ENCODE data around the gene COMMD7.

The COMMD7 gene

DNA sequence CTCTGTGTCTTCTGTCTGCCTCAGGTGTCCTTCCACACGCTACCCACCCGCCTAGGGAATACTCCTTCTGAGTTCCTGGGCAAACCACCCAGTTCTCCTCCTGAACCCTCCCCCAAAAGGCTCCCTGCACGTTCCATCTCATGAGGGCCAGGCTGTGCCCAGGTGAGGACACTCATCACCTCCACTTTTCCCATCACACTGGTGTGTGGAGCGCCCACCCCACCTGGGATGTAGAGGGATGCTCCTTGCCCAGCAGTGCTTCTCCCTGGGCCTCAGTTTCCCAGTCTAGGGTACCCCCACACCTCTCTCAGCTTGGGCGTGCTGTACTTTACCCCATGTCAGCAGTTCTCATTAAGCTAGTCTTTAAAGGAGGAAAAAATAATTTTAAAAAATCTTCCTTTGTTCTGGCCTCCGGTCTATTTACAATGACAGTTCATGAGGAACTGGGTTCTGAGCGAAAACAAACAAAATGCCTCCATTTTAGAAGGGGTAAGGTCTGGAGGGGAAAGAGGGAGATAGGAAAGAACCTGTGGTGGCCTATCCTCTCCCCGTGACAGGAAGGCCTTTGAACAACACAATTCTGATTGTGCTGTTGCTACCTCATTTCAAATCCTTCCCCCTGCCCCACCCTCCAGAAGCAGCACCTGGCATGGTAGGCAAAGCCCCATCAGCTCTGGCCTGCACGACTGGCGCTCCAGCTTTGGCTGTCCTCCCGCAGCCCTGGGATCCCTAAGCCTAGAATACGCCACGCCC, 67.9 kb downstream of the COMMD7 start:
- no peak for DNase-seq (ENCODE audit: low read depth in 2 of 2)

DNA sequence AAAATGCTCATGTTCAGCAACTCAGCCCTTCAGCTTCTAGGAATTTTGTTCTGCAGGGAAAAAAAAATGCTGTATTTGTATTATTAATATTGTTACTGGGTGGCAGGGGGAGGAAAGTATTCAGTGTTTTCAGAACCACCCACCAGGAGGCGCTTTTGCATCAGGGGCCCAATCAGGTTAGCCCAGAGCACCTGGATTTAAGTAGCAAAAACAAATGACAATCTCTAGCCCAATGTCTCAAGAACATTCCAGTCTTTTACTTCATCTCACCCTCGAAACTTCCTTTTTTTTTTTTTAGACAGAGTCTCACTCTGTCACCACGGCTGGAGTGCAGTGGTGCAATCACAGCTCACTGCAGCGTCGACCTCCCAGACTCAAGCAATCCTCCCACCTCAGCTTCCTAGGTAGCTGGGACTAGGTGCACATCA, 68.9 kb downstream of the COMMD7 start:
- peak; percentile 45 to 69 for DNase-seq (ENCODE audit: low read depth in 2 of 2)

DNA sequence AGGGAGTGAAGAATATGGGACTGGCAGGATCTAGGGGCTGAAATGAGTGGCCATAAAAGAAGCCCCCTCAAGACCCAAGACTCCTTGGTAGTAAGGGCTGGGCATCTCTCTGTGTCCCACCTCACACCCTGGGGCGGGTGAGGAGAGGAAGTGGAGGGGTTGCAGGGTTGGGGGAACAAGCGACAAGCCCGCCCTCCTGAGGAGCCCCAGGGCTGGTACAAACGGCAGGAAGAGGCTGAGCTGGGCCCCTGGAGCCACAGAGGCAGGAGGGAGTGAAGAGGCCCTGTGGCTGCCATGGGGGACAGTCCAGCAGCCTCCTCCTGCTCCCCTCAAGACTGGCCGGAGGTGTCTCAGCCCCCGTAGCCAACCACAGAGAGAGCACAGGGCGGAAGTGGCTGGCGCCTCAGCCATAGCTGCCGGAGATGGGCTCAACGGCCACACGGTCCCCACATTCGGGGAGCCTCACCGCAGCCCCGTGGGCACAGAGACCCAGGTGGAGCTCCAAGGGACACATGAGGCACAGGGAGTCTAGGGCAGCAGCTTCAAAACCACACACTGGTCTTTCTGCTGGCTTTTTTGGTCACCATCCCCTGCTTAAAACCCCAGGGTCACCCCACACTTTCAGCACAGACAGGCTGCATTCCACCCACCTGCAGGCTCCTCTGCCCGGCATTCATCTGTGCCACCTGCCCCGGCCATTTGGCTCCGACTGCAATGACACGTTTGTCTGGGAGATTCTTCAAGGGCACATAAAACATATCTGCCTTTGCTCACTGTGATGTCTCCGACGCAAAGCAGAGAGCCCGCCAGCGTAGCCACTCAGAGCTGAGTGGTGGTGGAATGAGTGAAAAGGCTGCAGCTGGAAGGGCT, 70.0 kb downstream of the COMMD7 start:
- no peak for DNase-seq (ENCODE audit: low read depth in 2 of 2)

DNA sequence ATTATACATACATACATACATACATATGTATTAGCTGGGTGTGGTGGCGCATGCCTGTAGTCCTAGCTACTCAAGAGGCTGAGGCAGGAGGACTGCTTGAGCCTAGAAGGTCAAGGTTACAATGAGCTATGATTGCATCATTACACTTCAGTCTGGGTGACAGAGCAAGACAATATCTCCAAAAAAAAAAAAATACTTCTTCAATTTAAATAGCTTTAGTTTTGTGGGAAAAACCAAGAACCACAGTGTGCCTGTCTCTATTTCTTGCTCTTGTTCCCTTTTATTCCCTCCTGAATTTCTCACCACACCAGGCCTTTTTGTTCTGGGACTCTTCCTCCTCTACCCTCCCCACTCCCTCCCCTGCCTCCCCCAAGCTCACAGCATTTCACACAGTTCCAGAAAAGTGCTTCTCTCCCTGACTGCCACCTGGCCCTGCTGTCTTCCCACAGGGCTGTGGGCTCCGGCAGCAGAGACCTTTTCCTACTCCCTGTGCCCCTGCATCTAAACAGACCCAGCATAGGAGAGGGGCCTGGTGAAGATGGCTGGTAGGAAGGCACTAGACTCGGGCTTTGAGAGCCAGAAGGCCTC, 70.8 kb downstream of the COMMD7 start:
- no peak for DNase-seq (ENCODE audit: low read depth in 2 of 2)

DNA sequence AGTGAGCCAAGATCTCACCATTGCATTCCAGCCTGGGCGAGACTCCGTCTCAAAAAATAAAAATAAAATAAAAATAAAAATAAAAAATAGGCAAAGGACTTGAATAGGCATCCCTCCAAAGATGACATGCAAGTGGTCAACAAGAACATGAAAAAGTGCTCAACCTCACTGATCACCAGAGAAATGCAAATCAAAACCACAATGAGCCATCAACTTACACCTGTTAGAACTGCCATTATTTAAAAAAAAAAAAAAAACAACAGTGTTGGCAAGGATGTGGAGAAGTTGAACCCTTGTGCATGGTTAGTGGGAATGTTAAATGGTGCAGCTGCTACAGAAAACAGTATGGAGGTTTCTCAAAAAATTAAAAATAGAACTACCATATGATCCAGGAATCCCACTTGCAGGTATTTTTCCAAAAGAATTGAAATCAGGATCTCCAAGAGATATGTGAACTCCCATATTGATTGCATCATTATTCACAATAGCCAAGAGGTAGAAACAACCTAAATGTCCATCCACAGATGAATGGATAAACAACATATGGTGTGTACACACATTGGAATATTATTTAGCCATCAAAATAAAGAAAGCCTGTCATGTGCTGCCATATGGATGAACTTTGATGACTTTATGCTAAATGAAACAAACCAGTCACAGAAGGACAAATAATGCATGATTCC, 72.4 kb downstream of the COMMD7 start:
- DNase-seq (ENCODE audit: low read depth in 2 of 2) = no peak

DNA sequence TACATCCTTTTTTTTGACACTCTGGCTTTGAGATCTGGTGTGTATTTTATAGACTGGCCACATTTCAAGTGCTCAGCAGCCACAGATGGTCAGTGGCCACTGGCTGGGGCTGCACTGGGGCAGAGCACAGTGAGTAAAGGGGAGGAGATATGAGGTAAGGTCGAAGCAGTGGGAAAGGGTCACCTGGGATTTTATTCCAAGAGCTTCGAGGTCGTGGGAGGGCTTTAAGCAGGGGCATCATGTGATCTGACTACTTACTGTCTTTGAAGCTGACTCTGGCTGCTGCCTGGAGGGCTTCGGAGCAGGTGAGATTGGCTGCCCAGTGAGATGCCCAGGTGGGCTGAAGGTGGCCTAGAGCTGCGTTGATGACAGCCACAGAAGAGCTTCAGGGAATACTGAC, 76.2 kb downstream of the COMMD7 start:
- DNase-seq (ENCODE audit: low read depth in 2 of 2) = no peak

DNA sequence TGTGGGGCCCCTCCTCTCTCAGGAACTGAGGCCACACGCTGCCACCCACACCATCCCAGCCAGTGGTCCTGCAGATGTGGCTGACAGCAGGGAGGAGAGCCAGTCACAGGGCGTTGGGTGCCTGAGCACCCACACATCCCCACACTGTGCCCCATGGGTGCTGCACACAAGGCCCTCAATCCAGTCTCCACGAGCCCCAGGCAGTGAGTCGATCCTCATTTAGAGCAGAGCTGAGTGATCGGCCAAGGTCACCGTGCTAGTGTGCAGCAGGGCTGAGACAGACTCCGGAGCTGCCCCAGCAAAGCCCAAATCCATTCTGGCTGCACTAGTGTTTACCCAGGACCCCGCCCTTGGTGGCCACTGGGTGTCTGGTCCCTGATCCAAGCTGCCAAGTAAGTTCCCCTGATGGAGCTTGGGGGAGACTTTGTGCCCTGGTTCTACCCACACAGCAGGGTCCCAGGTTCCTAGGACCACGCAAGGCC, 78.5 kb downstream of the COMMD7 start:
- no peak for DNase-seq (ENCODE audit: low read depth in 2 of 2)

DNA sequence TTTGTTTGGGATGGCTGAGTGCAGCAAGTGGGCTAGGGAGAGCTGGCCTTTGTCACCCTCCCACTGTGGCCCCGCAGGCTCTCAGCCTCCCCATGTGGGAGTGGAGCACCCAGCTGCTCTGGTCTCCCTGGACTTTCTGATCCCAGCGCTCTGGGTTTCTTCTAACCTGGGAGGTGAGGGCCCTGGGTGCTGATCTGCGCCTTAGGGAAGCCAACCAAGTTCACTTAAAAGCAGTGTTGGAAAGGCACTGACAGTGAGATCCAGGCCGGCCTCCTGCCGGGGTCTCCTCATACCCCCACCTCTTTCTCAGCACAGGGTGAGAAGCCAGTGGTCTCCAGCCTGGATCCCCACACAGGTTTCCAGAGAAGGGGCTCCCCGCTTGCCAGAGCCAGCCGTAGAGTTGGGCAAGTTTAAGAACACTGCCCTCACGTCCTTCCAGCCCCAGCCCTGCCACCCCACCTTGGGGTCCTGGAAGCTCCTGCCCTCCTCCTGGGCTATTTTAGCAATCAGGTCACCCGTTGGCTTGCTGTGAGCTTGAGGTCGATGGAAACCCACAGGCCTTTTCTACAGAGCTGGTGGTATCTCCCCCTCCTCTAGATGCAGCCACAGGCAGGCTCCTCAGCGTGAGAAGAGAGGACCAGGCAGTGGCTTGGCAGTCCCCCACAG, 79.1 kb downstream of the COMMD7 start:
- DNase-seq (ENCODE audit: low read depth in 2 of 2) = no peak

DNA sequence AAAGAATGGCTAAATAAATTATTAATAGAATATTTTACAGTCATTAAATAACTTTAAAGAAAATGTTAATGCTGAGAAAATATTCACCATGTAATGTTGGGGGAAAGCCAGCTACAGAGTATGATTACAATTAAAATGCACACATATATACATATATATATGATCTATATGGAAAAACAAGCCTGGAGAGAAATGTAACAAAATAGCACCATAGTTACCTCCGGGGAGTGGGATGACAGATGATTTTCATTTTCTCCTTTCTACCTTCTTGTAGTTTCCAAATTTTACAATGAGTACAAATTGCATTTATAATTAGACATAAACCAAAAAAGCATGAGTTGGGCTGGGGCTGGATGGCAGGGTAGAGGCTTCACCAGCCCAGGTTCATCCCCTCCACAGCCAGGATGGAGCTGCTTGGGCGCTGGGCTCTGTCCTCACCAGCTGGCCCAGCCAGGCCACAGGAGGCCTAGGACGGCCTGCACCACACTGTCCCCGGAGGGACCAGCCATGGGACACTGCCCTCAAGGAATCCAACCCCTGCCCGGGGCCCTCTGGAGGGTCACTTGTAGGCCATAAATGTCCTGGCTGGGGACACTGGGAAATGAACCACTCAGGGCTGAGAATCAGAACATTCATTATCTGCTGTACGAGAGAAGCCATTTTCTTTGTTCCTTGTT, 79.8 kb downstream of the COMMD7 start:
- DNase-seq (ENCODE audit: low read depth in 2 of 2) = no peak

DNA sequence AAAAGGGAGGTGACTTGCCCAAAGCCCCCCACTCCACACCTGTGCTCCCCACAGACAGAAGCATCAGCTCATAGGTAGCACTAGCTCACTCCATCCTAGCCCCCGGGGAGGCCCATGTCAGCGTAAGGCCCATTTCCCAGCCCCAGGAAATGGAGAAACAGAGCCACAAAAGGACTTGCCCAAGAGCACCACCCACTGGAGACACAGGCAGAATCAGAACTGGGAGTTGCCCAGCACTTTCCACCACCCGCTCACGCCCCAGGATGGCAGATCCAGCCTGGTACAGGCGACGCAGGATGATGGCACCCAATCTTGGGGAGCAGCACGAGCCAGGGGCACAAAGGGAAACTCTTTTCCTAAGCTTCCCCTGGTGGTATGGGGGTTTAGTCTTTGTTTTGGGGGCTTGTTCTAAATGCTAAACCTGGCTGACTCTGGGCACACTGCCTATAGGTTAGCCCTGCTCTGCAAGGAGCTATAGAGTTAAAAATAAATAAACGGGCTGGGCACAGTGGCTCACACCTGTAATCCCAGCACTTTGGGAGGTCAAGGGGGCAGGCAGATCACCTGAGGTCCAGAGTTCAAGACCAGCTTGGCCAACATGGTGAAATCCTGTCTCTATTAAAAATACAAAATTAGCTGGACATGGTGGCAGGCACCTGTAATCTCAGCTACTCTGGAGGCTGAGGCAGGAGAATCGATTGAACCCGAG, 81.3 kb downstream of the COMMD7 start:
- no peak for DNase-seq (ENCODE audit: low read depth in 2 of 2)

DNA sequence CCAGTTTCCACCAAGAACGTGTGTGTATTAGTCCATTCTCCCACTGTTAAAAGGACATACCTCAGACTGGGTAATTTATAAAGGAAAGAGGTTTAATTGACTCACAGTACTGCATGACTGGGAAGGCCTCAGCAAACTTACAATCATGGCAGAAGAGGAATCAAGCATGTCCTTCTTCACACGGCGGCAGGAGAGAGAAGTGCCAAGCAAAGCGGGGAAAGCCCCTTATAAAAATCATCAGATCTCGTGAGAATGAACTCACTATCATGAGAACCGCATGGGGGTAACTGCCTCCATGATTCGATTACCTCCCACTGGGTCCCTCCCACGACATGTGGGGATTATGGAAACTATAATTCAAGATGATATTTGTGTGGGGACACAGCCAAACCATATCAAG, 82.6 kb downstream of the COMMD7 start:
- no peak for DNase-seq (ENCODE audit: low read depth in 2 of 2)

DNA sequence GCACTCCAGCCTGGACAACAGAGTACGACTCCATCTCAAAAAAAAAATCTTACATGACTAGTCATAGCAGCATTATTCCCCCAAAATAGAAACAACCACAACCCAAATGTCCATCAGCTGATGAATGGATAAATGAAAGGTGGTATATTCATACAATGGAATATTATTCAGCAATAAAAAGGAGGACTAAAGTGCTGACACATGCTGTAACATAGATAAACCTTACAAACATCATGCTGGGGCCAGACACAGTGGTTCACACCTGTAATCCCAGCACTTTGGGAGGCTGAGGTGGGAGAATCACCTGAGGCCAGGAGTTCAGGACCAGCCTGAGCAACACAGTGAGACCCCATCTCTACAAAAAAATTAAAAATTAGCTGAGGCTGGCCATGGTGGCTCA, 86.4 kb downstream of the COMMD7 start:
- DNase-seq (ENCODE audit: low read depth in 2 of 2) = no peak

DNA sequence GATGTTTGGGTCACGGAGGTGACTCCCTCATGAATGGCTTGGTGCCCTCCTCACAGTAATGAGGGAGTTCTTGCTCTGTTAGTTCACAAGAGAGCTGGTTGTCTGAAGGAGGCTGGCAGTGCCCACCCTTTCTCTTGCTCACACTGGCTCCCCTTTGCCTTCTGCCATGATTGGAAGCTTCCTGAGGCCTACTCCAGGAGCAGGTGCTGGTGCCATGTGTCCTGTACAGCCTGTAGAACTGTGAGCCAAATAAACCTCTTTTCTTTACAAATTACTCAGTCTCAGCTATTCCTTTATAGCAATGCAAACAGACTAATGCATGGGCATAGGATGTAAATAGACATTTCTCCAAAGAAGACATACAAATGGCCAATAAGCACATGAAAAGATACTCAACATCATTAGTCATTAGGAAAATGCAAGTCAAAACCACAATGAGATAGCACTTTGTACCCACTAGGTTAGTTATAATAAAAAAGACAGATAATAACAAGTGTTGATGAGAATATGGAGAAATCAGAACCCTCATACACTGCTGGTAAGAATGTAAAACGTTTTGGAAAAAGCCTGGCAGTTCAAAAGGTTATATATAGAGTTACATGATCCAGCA, 87.3 kb downstream of the COMMD7 start:
- DNase-seq (ENCODE audit: low read depth in 2 of 2) = no peak

DNA sequence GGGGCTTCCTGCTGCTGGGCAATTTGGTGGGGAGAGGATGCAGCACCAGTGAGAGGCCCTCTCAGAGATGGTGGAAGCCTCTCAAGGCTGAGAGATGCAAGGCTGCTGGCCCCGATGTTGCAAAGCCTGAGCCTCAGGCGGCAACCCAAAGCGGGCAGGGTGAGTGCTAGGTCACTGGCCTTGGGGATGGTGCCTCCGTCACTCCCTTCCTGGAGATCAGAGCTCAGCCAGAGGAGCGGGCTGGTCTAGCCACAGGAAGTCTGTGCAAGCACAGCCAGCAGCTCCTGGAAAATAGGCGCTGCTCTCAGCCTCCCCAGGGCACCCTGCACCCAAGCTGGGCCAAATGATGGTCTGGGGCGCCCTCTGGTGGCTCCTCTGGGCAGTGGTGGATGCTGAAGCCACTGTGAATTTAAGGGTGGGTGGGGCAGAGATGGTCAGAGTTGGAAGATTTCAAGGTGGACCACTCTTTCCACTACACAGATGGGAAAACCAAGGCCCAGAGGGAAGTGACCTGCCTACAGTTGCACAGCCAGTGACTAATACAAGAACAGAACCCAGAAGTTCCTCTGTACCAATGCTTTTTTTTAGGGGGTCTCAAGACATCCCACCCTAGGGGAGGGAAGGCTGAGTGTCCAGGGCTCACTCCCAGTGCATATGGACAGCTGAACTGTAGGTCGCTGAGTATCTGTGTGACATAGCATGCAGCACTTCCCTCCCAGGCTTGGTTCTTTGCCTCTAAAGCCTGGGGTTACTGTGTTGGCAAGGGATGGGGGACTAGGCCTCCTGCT, 90.3 kb downstream of the COMMD7 start:
- DNase-seq (ENCODE audit: low read depth in 2 of 2) = peak; percentile 73 to 85

Measured in stimulated activated CD4-positive, alpha-beta T cell treated with anti-CD3 and anti-CD28 coated beads, Interleukin-15, amount 100 ng/mL, for 48 hours (primary cell).